Measurements from ENCODE around the gene SLIT3.

Gene SLIT3

DNA sequence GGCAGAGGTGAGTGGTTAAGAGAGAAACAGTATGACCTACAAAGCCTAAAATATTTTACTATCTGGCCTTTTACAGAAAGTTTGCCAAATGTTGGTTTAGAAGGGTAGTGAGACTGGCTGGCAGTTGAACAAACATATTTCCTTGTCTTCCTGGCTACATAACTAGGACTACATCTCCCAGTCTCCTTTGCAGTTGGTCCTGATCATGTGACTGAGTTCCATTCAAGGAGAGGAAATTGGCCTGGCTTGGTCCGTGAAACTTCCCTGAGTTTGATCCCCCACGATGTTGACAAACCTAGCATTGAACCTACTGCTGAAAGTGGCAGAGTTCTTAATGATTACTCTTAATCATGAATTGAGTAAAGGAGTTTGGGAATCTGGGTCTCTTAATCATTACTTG lies 280.8 kb downstream of the SLIT3 start:
- no peak for DNase-seq

- DNase-seq, result no peak
These were observed 282.0 kb downstream of the SLIT3 start for GRCh38 chr5:169018925-169019324.

DNA sequence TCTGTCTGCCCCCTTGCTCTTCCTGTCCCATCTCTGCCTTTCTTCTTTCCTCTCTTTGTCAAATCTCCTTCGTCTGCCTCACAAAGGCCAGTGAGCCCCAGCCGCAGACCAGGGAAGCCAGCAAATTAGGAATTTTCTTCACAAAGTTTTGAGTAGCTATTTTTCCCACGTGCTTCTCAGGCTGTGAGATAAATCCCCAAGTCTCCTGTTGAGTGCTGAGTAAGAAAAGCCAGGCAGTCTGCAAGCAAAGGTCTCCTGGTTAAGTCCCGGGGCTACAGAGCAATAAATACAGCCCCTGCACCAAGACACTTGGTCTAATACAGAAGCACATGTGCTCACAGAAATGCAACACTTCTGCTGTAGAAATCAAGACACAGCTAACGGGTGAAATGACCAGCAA lies 284.9 kb downstream of the SLIT3 start:
- DNase-seq, result no peak

DNA sequence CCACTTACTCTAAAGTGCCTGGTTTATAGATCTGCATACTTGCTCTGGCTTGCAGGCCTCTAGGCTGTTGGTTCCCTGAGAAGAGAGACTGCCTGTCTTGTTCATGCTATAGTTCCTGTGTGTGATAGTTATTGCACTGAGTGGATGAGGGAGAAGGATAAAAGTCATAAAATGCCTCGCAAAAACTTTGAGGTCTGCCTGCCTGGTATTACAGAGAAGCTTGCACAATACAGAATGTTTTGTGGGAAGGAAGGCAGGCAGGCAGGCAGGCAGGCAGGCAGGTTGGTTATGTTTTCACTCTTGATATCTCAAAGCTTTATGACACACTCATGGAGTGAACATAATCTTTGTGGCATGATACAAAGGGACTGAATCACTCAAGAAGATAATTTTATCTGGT lies 287.1 kb downstream of the SLIT3 start:
- DNase-seq, result no peak

GRCh38 chr5:169013208-169013728 lies 287.7 kb downstream of the SLIT3 start:
- DNase-seq, result no peak

- DNase-seq, result no peak
These were observed 288.5 kb downstream of the SLIT3 start for GRCh38 chr5:169012450-169012849.

GRCh38 chr5:169011451-169011850 lies 289.5 kb downstream of the SLIT3 start:
- no peak for DNase-seq

DNA sequence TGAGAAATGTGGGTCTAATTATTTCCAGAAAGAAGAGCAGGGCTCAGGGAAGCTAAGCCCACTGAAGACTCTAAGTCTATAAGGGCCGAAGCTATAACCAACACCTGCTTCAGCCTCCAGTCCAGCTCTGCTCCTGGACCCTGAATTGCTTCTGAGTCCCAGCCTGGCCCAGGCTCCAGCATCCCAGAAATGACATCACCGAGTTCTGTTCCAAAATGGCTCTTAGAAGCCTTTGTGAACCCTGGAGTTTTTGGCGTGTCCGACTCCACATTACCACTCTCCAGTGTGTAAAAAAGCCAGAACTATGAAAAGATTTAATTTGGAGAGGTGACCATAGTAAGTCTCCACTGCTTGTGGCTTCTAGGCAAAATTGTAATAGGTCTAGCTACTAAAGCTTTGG lies 289.9 kb downstream of the SLIT3 start:
- DNase-seq, result no peak

GRCh38 chr5:169009123-169009522 lies 291.8 kb downstream of the SLIT3 start:
- DNase-seq, result no peak

- DNase-seq, result no peak
These were observed 293.8 kb downstream of the SLIT3 start for GRCh38 chr5:169006842-169007790.

DNA sequence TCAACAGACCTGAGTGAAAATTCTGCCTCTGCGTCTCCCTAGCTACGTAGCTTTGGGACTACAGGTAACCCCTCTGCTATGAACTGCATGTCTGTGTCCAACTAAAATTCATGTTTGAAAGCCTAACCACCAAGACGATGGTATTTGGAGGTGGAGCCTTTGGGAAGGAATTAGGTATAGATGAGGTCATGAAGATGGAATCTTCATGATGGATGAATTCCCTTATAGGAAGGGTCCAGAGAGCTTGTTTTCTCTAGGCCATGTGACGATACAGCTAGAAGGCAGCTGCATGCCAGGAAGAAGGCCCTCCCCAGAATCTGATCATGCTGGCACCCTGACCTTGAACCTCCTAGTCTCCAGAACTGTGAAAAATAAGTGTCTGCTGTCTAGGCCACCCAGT lies 296.4 kb downstream of the SLIT3 start:
- DNase-seq, result no peak

- no peak for DNase-seq
These were observed 297.0 kb downstream of the SLIT3 start for GRCh38 chr5:169003721-169004541.

GRCh38 chr5:169002953-169003555 lies 297.9 kb downstream of the SLIT3 start:
- DNase-seq, result no peak

DNA sequence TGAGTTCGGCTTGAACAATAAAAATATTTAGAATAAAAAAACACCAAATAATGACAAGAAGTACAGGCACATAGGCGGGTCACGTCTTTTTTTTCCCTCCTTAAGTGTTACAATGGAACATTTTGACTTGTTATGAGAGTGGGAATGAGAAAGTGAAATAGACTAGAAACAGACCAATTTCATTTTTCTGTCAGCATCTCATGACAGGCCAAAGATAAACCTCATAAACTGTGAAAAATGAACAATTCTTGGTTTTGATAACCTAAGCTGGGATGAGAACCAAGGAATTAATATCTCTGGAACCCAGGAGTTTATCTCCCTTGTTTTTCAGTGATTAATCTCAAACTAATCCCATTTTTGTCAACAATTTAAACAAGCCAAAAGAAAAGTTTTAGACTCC lies 299.5 kb downstream of the SLIT3 start:
- DNase-seq, result no peak

- no peak for DNase-seq
These were observed 305.9 kb downstream of the SLIT3 start for GRCh38 chr5:168995024-168995423.

- DNase-seq, result no peak
These were observed 308.3 kb downstream of the SLIT3 start for GRCh38 chr5:168992687-168993086.

DNA sequence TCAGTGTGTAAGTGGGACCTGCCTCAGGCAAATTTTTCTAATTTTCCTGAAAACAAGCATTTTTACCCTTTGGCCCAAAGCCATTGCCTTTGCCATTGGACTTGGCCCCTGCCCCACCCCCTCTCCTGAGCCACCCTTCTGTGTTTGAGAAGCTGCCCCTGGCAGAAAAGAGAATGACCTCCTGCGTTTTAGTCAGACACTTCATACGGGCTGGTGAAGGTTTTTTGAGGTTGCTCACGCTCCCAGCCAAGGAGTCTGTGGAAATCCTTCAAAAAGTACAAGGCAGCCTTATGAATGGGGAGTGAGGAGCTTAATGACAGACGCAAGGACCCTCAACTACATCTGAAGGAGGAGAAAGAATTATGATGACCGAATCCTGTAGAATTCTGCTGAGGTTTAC lies 308.9 kb downstream of the SLIT3 start:
- no peak for DNase-seq

- DNase-seq, result no peak
These were observed 309.6 kb downstream of the SLIT3 start for GRCh38 chr5:168991311-168991710.

DNA sequence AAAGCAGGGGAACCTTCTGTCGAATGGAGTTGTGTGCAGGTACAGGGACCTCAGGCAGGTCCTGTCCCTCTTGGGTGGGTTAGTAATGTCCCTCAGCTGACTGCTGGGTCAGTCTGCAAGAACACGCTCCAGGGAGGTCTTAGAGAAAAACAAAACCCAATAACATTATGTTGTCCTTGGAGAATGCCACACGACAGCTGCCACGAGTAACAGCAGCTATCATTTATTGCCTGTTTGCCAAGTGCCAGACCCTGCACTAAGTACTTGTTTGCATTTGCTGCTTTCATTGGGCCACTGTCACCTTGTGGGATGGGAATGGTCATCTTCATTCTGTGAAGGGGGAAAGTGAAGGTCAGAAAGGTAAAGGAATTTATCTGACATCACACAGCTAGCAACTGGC lies 310.3 kb downstream of the SLIT3 start:
- DNase-seq, result no peak

DNA sequence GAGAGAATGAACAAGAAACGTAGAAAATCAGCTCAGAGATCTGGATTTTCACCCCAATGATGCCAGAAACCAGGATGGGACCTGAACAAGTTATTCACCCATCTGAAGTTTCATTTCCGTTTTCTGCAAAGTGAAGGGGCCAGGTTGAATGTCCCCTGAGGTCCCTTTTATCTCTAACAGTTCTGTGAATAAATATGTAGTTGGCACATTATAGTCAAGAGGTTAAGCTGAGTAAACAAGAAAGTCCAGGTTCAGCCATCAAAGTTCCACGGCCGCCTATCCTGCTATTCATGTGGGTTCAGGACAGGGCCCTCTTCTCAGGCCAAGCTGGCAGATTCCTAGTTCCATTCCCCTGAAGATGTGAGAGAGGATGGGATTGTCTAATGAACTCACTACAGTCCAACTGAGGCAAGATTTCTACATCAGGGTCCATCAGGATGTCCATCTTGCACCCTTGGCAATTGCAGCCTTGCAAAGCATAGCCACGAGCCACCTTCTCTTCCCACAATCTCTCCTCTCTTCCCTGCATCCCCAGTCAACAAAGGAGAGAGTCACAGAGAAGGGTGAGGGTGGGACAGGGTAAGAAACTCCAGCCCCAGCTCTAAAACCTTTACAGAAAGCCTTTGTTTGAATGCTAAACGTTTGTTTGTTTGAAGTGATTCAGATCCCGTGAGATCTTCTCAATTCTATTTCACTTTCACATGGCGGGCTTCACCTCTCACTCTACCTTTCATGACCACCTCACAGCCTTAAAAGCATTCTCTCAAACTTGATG lies 311.0 kb downstream of the SLIT3 start:
- no peak for DNase-seq

DNA sequence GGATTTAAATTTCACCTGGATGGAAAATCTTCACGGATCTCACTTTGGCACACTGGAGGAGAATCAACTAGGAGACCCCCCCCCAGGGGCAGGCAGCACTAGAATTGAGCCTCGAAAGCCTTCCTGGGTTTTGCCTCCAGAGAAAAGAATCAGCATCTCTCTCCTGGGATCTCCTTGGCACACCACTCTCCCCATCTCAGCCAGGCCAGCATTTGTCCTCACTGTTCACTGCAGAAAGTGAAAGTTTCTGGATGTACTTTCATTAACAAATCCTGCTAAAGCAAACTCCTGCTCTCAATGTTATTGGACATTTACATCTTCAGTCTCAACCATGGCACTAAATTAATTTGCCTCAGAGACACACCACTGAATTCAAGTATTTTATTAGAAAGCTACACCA lies 312.2 kb downstream of the SLIT3 start:
- no peak for DNase-seq

DNA sequence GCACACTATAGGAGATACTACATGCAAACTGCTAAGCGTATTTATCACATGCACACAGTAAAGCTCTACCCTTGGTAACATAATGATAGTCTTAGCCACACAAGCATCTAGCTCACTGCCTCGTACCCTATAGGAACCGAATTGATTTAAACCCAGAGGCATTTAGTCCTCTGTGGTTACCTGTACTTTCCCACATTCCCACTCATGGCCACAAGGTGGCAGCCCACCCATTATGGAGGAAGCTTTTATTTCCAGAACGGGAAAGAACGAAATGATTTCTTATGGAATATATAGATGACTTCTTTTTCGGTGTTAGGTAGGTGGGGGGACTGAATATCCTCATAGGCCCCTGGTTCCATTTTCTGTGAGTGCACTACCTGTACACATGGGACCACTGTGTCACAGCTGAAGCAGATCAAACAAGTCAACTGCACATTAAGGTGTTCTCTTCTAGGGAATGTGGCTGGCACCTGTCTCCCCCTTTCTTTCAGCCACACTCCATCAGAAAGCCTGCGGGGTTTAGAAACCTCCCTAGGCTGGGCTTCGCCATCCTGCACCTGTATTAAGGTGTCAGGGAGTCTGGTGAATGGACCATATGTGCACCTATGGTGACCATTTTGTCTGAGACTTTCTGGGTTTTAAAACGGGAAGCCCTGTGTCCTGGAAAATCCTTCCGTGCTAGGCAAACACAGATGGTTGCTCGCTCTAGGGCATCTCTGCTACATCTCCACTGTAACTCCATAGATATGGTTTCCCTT lies 313.2 kb downstream of the SLIT3 start:
- DNase-seq, result no peak

All from 8988T (cell line).